Activated CD8-positive, alpha-beta T cell treated with anti-CD3 and anti-CD28 coated beads for 36 hours (primary cell): ENCODE measurements around the gene CCDC198. TPM values are rescaled to one million over a fixed set of nuclear protein-coding genes. Genes with fewer than 3 reads are reported as not detected.

Source experiments
- ATAC-seq: fragments of 200-7000 bp; cut with Tn5 transposase; one replicate; pipeline ENCODE4 v1.10.0; 2021; ENCODE audit warnings: mild to moderate bottlenecking, moderate library complexity
- CTCF ChIA-PET: fragments of 350-600 bp; sonication (Branson Sonifier 250); formaldehyde crosslinking; loops from one replicate; lab custom pipeline; 2021; ENCODE audit warnings: antibody characterized with exemption; lab: Charles Lee
- POLR2A ChIA-PET: fragments of 350-600 bp; sonication (Branson Sonifier 250); formaldehyde crosslinking; loops from one replicate; lab custom pipeline; 2021; ENCODE audit warnings: antibody characterized with exemption; lab: Charles Lee
- DNase-seq: peaks from one replicate; pipeline ENCODE4 v3.0.0-alpha.2; 2020
- H3K27ac Mint-ChIP-seq: one replicate; pipeline ENCODE4 v1.8.0; 2021; ENCODE audit warnings: mild to moderate bottlenecking, mixed read lengths
- H3K27me3 Mint-ChIP-seq: one replicate; pipeline ENCODE4 v1.8.0; 2021; ENCODE audit warnings: mixed read lengths
- H3K36me3 Mint-ChIP-seq: one replicate; pipeline ENCODE4 v1.8.0; 2021; ENCODE audit warnings: low read depth, mixed read lengths
- H3K4me1 Mint-ChIP-seq: one replicate; pipeline ENCODE4 v1.8.0; 2021; ENCODE audit warnings: low read depth, mixed read lengths
- H3K4me3 Mint-ChIP-seq: one replicate; pipeline ENCODE4 v1.8.0; 2021; ENCODE audit warnings: mild to moderate bottlenecking, moderate library complexity, mixed read lengths
- H3K9me3 Mint-ChIP-seq: one replicate; pipeline ENCODE4 v1.8.0; 2021; ENCODE audit warnings: mixed read lengths
- CTCF ChIP-seq: fragments of 200-600 bp; IDR thresholded peaks from one replicate; pipeline ENCODE4 v1.8.0; 2022; ENCODE audit warnings: antibody characterized with exemption, mild to moderate bottlenecking
- intact Hi-C: fragments of 100-400 bp; cut with micrococcal nuclease; formaldehyde crosslinking; loops from one replicate; pipeline ENCODE4 v1.10.0; 2022
- total RNA-seq, 2 experiments: library from RNA; stranded (reverse); gene quantifications; one replicate each; pipeline ENCODE4 v1.2.3, GENCODE V29; 2021

The CCDC198 gene
- total RNA-seq, 2 experiments from 2014 or later, result not detected

- Mint-ChIP-seq H3K27me3 (no peaks in the 10 kb centered on the region), H3K27ac (no peak overlapping the region), H3K4me1 (no peaks in the 10 kb centered on the region), H3K4me3 (no peak overlapping the region), H3K36me3 (no peaks in the 10 kb centered on the region), H3K9me3 (peaks cover 1% of the 10 kb centered on the region)
- no peak for TF ChIP-seq CTCF
- no peak for ATAC-seq
- no peak for DNase-seq
- ChIA-PET POLR2A (no interaction called here), CTCF (no interaction called here)
- intact Hi-C loops, result no loop called here
These were observed 57.7 kb downstream of the CCDC198 start for GRCh38 chr14:57435923-57436322.

GRCh38 chr14:57420986-57421385 is 72.7 kb downstream of the CCDC198 start:
- H3K36me3 Mint-ChIP-seq, result no peaks in the 10 kb centered on the region
- TF ChIP-seq CTCF, result no peak
- H3K27ac Mint-ChIP-seq, result no peak overlapping the region
- POLR2A ChIA-PET, result no interaction called here
- DNase-seq, result no peak
- H3K27me3 Mint-ChIP-seq, result no peaks in the 10 kb centered on the region
- H3K9me3 Mint-ChIP-seq, result no peaks in the 10 kb centered on the region
- H3K4me1 Mint-ChIP-seq, result no peaks in the 10 kb centered on the region
- no peak overlapping the region for H3K4me3 Mint-ChIP-seq
- CTCF ChIA-PET, result no interaction called here
- ATAC-seq, result no peak
- intact Hi-C loops, result no loop called here

GRCh38 chr14:57420033-57420432 is 73.6 kb downstream of the CCDC198 start:
- DNase-seq, result no peak
- CTCF ChIA-PET, result no interaction called here
- intact Hi-C loops, result no loop called here
- Mint-ChIP-seq H3K9me3 (no peaks in the 10 kb centered on the region), H3K36me3 (no peaks in the 10 kb centered on the region), H3K4me3 (no peak overlapping the region), H3K4me1 (no peaks in the 10 kb centered on the region), H3K27me3 (no peaks in the 10 kb centered on the region), H3K27ac (no peak overlapping the region)
- ATAC-seq, result no peak
- TF ChIP-seq CTCF, result no peak
- POLR2A ChIA-PET, result no interaction called here

Other genes starting within 250 kb of the CCDC198 start
- gene EXOC5, start 225.0 kb downstream of the CCDC198 start, total RNA-seq, result 10 to 100 TPM; 72.8 to 75.1 TPM
- gene AP5M1, start 224.9 kb downstream of the CCDC198 start, total RNA-seq, result 10 to 100 TPM; 29.1 to 31.1 TPM
- gene NAA30, start 103.3 kb downstream of the CCDC198 start, total RNA-seq, result 10 to 100 TPM; 13.7 to 14.1 TPM